Fibroblast of the aortic adventitia (primary cell): ENCODE data around the gene CALML3. TPM values are rescaled to one million over a fixed set of nuclear protein-coding genes. Genes with fewer than 3 reads are reported as not detected.

Experiments used
- DNase-seq: peaks from one replicate; pipeline ENCODE4 v3.0.0-alpha.2; 2010; ENCODE audit warnings: low read depth
- H3K4me3 ChIP-seq: 2 replicates; pipeline ENCODE4 v1.5.1; 2011; ENCODE audit warnings: low read depth, mild to moderate bottlenecking, control low read depth, low read length, moderate library complexity
- total RNA-seq: library from RNA; depleted of rRNA; stranded (reverse); fragments of >200 nt; gene quantifications from 2 replicates; pipeline ENCODE4 v1.2.3, GENCODE V29; 2012; ENCODE audit warnings: low replicate concordance
- TF ChIP-seq, protein P1 (sequence below): IDR thresholded peaks from 2 replicates; pipeline ENCODE4 v1.5.1; 2011; ENCODE audit warnings: mild to moderate bottlenecking, low read length, control low read depth, inconsistent platforms; ENCODE audit not compliant: insufficient read depth

Gene CALML3
- total RNA-seq, 1 donor = not detected

DNA sequence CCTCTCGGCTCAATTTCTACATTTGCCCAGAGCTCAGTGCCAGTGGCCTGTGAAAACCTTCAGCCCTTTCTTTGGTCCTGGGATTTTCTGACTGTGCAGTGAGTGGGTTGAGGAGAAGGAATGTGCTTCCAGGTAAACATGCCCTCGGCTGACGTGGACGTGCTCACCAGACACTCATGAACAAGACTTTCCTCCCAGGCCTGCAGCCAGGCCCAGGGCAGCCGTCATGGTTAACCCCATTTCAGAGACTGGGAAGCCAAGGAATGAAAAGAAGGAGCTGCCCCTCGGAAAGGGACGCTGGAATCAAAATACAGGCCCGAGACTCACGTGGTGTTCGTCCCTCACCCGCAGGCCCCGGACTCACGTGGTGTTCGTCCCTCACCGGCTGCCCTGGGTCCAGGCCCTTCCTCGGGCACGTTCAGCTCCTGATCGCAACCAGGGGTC lies 16.6 kb upstream of the CALML3 start:
- TF ChIP-seq, protein P1, sequence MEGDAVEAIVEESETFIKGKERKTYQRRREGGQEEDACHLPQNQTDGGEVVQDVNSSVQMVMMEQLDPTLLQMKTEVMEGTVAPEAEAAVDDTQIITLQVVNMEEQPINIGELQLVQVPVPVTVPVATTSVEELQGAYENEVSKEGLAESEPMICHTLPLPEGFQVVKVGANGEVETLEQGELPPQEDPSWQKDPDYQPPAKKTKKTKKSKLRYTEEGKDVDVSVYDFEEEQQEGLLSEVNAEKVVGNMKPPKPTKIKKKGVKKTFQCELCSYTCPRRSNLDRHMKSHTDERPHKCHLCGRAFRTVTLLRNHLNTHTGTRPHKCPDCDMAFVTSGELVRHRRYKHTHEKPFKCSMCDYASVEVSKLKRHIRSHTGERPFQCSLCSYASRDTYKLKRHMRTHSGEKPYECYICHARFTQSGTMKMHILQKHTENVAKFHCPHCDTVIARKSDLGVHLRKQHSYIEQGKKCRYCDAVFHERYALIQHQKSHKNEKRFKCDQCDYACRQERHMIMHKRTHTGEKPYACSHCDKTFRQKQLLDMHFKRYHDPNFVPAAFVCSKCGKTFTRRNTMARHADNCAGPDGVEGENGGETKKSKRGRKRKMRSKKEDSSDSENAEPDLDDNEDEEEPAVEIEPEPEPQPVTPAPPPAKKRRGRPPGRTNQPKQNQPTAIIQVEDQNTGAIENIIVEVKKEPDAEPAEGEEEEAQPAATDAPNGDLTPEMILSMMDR = no peak
- DNase-seq = no peak
- no peak overlapping the region for H3K4me3 ChIP-seq

DNA sequence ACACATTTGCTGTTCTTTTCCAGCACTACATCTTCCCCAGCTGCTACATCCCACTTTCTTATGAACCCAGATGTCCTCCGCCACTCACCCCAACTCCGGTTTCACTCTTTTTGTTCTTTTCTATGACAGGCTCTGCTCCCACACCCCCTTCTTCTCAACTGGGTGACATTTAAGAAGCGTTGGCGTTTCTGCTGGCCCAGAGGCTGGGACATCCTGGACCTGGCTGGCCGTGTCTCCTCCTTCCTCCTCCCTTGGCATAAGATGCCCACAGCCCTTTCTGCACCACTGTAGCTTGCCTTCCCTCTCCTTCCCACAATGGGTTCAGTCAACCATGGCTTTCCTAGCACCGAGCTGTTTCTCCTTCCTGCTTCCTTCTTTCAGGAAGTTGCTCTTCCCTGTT lies 16.0 kb upstream of the CALML3 start:
- H3K4me3 ChIP-seq = no peak overlapping the region
- TF ChIP-seq, protein P1 = no peak
- no peak for DNase-seq

DNA sequence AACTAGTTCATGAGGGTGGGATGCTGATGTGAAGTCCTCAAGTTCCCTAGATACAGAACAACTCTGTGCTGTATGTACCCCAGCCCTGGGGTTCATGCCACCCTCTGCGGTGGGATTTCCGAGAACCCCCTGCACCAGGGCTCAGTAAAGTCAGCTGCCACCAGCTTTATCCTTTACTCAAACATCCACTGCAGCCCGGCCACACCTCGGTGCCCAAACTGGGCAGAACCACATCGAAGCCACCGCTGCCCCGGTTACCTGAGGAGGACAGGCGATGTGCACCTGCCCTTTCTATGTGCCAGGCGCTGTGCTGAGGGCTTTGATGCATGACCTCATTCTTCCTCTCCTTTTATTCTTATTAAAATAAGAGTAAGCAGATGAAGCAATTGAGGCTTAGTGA lies 15.5 kb upstream of the CALML3 start:
- no peak overlapping the region for H3K4me3 ChIP-seq
- no peak for DNase-seq
- TF ChIP-seq, protein P1 = no peak

DNA sequence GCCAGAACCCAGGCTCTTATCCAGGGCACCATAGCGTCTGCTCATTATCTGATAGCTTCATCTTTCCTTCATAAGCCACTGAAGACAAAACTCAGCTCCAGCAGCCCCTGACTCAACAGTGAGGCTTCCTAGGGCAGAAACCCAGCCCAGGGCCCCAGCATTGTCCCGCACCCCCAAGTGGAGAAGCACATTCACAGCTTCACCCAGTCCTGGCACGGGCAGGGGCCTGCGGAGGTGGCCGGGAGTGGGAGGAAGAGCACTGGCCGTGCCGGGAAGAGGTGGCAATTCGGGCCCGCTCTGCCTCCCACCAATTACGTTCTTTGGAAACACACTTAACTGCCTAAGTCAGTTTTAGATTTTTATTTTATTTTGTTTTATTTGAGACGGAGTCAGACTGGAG lies 15.1 kb upstream of the CALML3 start:
- TF ChIP-seq, protein P1 = no peak
- no peak overlapping the region for H3K4me3 ChIP-seq
- no peak for DNase-seq

DNA sequence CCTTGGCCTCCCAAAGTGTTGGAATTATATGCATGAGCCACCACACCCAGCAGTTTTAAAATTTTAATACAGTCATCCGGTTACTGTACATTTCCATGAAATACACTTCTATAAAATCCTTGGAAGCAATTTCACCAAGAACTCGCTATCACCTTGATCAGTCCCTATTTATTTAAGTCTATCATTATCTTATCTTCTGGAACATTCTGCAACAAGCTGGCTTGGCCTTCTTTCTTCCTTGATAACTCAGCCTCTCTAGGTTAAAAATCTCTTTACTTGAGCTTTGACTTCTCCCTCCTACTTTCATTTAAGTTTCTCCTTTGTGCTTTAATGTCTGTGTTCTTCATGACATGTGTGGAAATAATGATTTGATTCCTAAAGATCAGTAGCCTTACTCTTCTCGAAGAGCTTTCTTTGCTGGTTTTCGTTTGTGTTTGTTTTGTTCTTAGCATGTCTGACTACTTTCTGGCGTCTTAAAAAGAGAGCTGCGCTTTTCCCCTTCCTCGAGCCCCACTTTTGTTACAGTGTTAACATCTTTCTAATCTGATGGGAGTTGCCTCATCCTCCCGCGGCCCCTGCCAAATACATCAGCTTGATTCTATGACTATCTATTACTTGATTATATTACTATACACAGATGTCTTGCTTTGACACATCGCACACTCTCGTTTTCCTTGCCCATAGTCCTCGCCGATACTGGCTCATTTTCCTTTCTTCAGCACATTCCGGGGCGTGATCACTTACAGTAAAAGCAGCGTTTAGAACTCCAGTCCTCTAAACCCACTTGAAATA lies 14.3 kb upstream of the CALML3 start:
- H3K4me3 ChIP-seq = no peak overlapping the region
- DNase-seq = peak; percentile 11
- TF ChIP-seq, protein P1 = no peak

DNA sequence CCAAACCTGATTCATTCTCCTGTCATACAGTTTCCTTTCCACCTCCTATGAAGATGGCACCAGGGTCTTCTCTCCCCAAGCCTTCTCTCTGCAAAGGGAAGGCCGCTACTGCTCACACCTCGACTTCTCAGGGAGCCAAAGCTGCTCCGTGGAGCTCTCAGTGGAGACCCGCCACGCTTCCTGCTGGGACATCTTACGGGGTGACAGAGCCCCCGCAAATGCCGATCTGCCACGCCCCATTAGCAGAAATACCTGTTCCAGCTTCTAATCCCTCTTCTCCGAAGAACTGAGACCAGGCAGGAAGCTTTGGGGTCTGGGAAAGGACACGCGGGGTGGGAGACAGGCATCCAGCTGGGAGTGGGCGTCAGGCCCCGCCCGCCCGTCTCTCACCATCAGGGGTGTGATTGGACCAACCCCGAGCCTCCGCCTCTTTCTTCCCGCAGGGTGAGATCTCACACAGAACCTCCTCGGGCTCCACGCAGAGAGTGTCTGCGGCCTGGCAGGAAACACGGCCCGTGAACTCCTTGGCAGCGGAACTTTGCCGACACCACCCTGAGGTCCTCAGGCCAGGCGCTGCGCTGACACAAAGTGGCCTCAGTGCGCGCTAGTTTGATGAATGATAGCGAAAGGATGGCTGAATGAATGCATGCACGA lies 13.4 kb upstream of the CALML3 start:
- H3K4me3 ChIP-seq = no peak overlapping the region
- TF ChIP-seq, protein P1 = no peak
- no peak for DNase-seq

DNA sequence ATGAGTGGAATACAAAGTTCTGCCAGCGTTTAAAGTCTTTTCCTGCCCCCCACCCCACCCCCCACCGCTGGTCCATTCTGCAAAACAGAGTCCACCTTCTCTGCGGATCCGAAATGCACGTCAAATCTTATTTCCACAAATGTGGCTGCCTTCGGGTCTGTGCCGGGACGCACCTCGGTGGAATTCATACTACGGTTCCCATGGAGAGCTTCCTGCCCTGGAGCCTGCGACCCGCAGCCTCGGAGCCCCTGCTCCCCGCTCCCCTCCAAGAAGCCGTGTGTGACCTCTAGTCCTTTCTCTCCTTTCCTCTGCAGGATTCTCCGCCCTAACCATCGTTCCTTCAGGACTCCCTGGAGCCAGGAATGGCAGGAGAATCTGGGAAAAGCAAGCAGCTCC lies 12.9 kb upstream of the CALML3 start:
- TF ChIP-seq, protein P1 = no peak
- DNase-seq = no peak
- H3K4me3 ChIP-seq = no peak overlapping the region
